ENCODE results near the gene DECR2. TPM values are rescaled to one million over a fixed set of nuclear protein-coding genes. Genes with fewer than 3 reads are reported as not detected.

Gene DECR2
- total and polyA plus RNA-seq, 2 of the 13 experiments (the other 11 are each of a cell fraction or from before 2014, with no cell fraction given) = 36.3 to 44.6 TPM

GRCh38 chr16:361872-362701 is 39.6 kb upstream of the DECR2 start (continued):
- TF ChIP-seq AKNA (CRISPR knock-in tag; IDR thresholded peaks at IDR 0.05; ENCODE audit: borderline replicate concordance) = no peak
- peak; percentile 96; the same call in 1 of the 2 replicates for TF ChIP-seq HIC2 (CRISPR knock-in tag; IDR thresholded peaks at IDR 0.05; ENCODE audit: low read depth)
- peak in 1 of 2 experiments; percentile 80; a peak in 2 of 4 replicates for TF ChIP-seq KLF16 (CRISPR knock-in tag; IDR thresholded peaks at IDR 0.05)
- no peak for TF ChIP-seq ZNF652 (CRISPR knock-in tag; IDR thresholded peaks at IDR 0.05; ENCODE audit: borderline replicate concordance, low read depth)
- TF ChIP-seq KDM5B (CRISPR knock-in tag; IDR thresholded peaks at IDR 0.05; ENCODE audit: borderline replicate concordance) = peak; percentile 96
- no peak for TF ChIP-seq NFKBIZ (CRISPR knock-in tag; IDR thresholded peaks at IDR 0.05)
- no peak for TF ChIP-seq ATAD3A (CRISPR knock-in tag; IDR thresholded peaks at IDR 0.05)
- TF ChIP-seq AHR (CRISPR knock-in tag; IDR thresholded peaks at IDR 0.05) = no peak; the same call in 1 of the 2 replicates
- TF ChIP-seq ZC3H4 (CRISPR knock-in tag; IDR thresholded peaks at IDR 0.05; ENCODE audit: borderline replicate concordance) = no peak
- no peak for TF ChIP-seq PHB2 (IDR thresholded peaks at IDR 0.05; ENCODE audit: partially characterized antibody)
- TF ChIP-seq CC2D1A (CRISPR knock-in tag; IDR thresholded peaks at IDR 0.05) = no peak
- no peak for TF ChIP-seq ZUFSP (CRISPR knock-in tag; IDR thresholded peaks at IDR 0.05; ENCODE audit: borderline replicate concordance)
- no peak for TF ChIP-seq SNAPC4 (CRISPR knock-in tag; IDR thresholded peaks at IDR 0.05)
- TF ChIP-seq CAMTA2 (CRISPR knock-in tag; IDR thresholded peaks at IDR 0.05; ENCODE audit: borderline replicate concordance) = no peak
- TF ChIP-seq GABPB1 (CRISPR knock-in tag; IDR thresholded peaks at IDR 0.05) = peak; percentile 51; the same call in 1 of the 2 replicates

Measured in HepG2 (cell line).